HEK293 (cell line): Measurements from ENCODE around the gene CPLX1.
A peak's percentile ranks its signal among the peaks of the same experiment; 100 is the strongest.

Experiments used
- CTCF ChIA-PET: fragments of 350-600 bp; formaldehyde crosslinking; extraction: SDS; loops from one replicate; lab custom pipeline; 2021; ENCODE audit warnings: antibody characterized with exemption; lab: Yijun Ruan, JAX
- POLR2A ChIA-PET: fragments of 300-600 bp; formaldehyde crosslinking; extraction: SDS; loops from one replicate; lab custom pipeline; 2020; ENCODE audit warnings: antibody characterized with exemption, inconsistent platforms; lab: Yijun Ruan, JAX
- H3K27ac ChIP-seq: fragments of 200-500 bp; sonication (Bioruptor generic); 2 replicates; pipeline ENCODE4 v1.5.1; 2014; ENCODE audit warnings: low read depth, low read length, control low read depth, inconsistent platforms; ENCODE audit errors: extremely low read depth
- H3K36me3 ChIP-seq, 2 experiments: fragments of 200-500 bp in 1 of 2; sonication (Bioruptor generic) in 1 of 2; 1 replicate in 1 of 2; 2 replicates in 1 of 2; pipeline ENCODE4 v1.5.1; 2014 to 2017; ENCODE audit warnings: inconsistent platforms in 2 of 2, low read length in 2 of 2; ENCODE audit not compliant: control insufficient read depth in 2 of 2, insufficient read depth in 1 of 2
- H3K4me1 ChIP-seq: fragments of 200-500 bp; sonication (Bioruptor generic); 2 replicates; pipeline ENCODE4 v1.5.1; 2014; ENCODE audit warnings: mild to moderate bottlenecking, low read length, inconsistent platforms; ENCODE audit not compliant: control insufficient read depth, insufficient read depth
- H3K4me3 ChIP-seq: 2 replicates; pipeline ENCODE4 v1.5.1; 2011; ENCODE audit warnings: low read depth, mild to moderate bottlenecking, control low read depth, low read length, moderate library complexity
- H3K9me3 ChIP-seq: fragments of 200-500 bp; sonication (Bioruptor generic); 2 replicates; pipeline ENCODE4 v1.5.1; 2014; ENCODE audit warnings: low read depth, low read length, inconsistent platforms; ENCODE audit not compliant: control insufficient read depth, insufficient read depth
- FEZF1 ChIP-seq: fragments of 450-650 bp; formaldehyde crosslinking; IDR thresholded peaks from 2 replicates; pipeline ENCODE4 v1.5.1; 2016; ENCODE audit warnings: missing biosample characterization, missing genetic modification characterization
- INSM2 ChIP-seq: fragments of 450-650 bp; formaldehyde crosslinking; IDR thresholded peaks from 2 replicates; pipeline ENCODE4 v1.5.1; 2016; ENCODE audit warnings: missing biosample characterization, missing genetic modification characterization
- MYNN ChIP-seq: fragments of 450-650 bp; formaldehyde crosslinking; IDR thresholded peaks from 2 replicates; pipeline ENCODE4 v1.5.1; 2016; ENCODE audit warnings: missing biosample characterization, missing genetic modification characterization, borderline replicate concordance
- MZF1 ChIP-seq: fragments of 450-650 bp; formaldehyde crosslinking; IDR thresholded peaks from 2 replicates; pipeline ENCODE4 v1.5.1; 2017; ENCODE audit warnings: missing biosample characterization, missing genetic modification characterization, borderline replicate concordance
- RBAK ChIP-seq: fragments of 450-650 bp; formaldehyde crosslinking; IDR thresholded peaks from 2 replicates; pipeline ENCODE4 v1.5.1; 2016; ENCODE audit warnings: missing biosample characterization, missing genetic modification characterization
- ZBTB20 ChIP-seq: fragments of 450-650 bp; formaldehyde crosslinking; IDR thresholded peaks from 2 replicates; pipeline ENCODE4 v1.5.1; 2016; ENCODE audit warnings: missing biosample characterization, missing genetic modification characterization
- ZIC2 ChIP-seq: fragments of 450-650 bp; formaldehyde crosslinking; IDR thresholded peaks from 2 replicates; pipeline ENCODE4 v1.5.1; 2016; ENCODE audit warnings: missing biosample characterization, missing genetic modification characterization
- ZNF112 ChIP-seq: fragments of 450-650 bp; formaldehyde crosslinking; IDR thresholded peaks from 2 replicates; pipeline ENCODE4 v1.5.0; 2017; ENCODE audit warnings: missing biosample characterization, missing genetic modification characterization
- ZNF2 ChIP-seq: fragments of 450-650 bp; formaldehyde crosslinking; IDR thresholded peaks from 2 replicates; pipeline ENCODE4 v1.5.1; 2016; ENCODE audit warnings: missing biosample characterization, missing genetic modification characterization
- ZNF211 ChIP-seq: fragments of 450-650 bp; formaldehyde crosslinking; IDR thresholded peaks from 2 replicates; pipeline ENCODE4 v1.5.1; 2016; ENCODE audit warnings: low read depth, missing biosample characterization, missing genetic modification characterization
- ZNF292 ChIP-seq: fragments of 450-650 bp; formaldehyde crosslinking; IDR thresholded peaks from 2 replicates; pipeline ENCODE4 v1.5.1; 2016; ENCODE audit warnings: low read depth, missing biosample characterization, missing genetic modification characterization, borderline replicate concordance
- ZNF311 ChIP-seq: fragments of 450-650 bp; formaldehyde crosslinking; IDR thresholded peaks from 2 replicates; pipeline ENCODE4 v1.5.1; 2017; ENCODE audit warnings: missing biosample characterization, missing genetic modification characterization, borderline replicate concordance
- ZNF335 ChIP-seq: fragments of 450-650 bp; formaldehyde crosslinking; conservative IDR thresholded peaks from 2 replicates; pipeline ENCODE4 v1.5.1; 2016; ENCODE audit warnings: missing biosample characterization, missing genetic modification characterization
- ZNF37A ChIP-seq: fragments of 450-650 bp; IDR thresholded peaks from 2 replicates; pipeline ENCODE4 v1.5.1; 2018; ENCODE audit warnings: missing biosample characterization, missing genetic modification characterization
- ZNF398 ChIP-seq: fragments of 450-650 bp; formaldehyde crosslinking; IDR thresholded peaks from 2 replicates; pipeline ENCODE4 v1.5.1; 2017; ENCODE audit warnings: missing biosample characterization, missing genetic modification characterization
- ZNF433 ChIP-seq: fragments of 450-650 bp; formaldehyde crosslinking; IDR thresholded peaks from 2 replicates; pipeline ENCODE4 v1.5.1; 2016; ENCODE audit warnings: missing biosample characterization, missing genetic modification characterization, low read depth
- ZNF488 ChIP-seq: fragments of 450-650 bp; formaldehyde crosslinking; IDR thresholded peaks from 2 replicates; pipeline ENCODE4 v1.5.1; 2016; ENCODE audit warnings: missing biosample characterization, missing genetic modification characterization
- ZNF501 ChIP-seq: fragments of 450-650 bp; formaldehyde crosslinking; IDR thresholded peaks from 2 replicates; pipeline ENCODE4 v1.5.1; 2016; ENCODE audit warnings: missing biosample characterization, missing genetic modification characterization
- ZNF571 ChIP-seq: fragments of 450-650 bp; formaldehyde crosslinking; IDR thresholded peaks from 2 replicates; pipeline ENCODE4 v1.5.0; 2017; ENCODE audit warnings: missing biosample characterization, missing genetic modification characterization
- ZNF610 ChIP-seq: fragments of 450-650 bp; formaldehyde crosslinking; IDR thresholded peaks from 2 replicates; pipeline ENCODE4 v1.5.1; 2016; ENCODE audit warnings: missing biosample characterization, missing genetic modification characterization, borderline replicate concordance
- ZNF623 ChIP-seq: fragments of 450-650 bp; formaldehyde crosslinking; IDR thresholded peaks from 2 replicates; pipeline ENCODE4 v1.5.1; 2016; ENCODE audit warnings: missing biosample characterization, missing genetic modification characterization
- ZNF701 ChIP-seq: fragments of 450-650 bp; formaldehyde crosslinking; IDR thresholded peaks from 2 replicates; pipeline ENCODE4 v1.5.1; 2016; ENCODE audit warnings: missing biosample characterization, missing genetic modification characterization
- ZNF792 ChIP-seq: fragments of 450-650 bp; formaldehyde crosslinking; IDR thresholded peaks from 2 replicates; pipeline ENCODE4 v1.5.1; 2016; ENCODE audit warnings: missing biosample characterization, missing genetic modification characterization
- ZNF843 ChIP-seq: fragments of 450-650 bp; formaldehyde crosslinking; IDR thresholded peaks from 2 replicates; pipeline ENCODE4 v1.5.1; 2016; ENCODE audit warnings: missing biosample characterization, missing genetic modification characterization
- ZSCAN23 ChIP-seq: fragments of 450-650 bp; formaldehyde crosslinking; IDR thresholded peaks from 2 replicates; pipeline ENCODE4 v1.5.1; 2016; ENCODE audit warnings: missing biosample characterization, missing genetic modification characterization

Gene CPLX1

GRCh38 chr4:814312-814850, 11.5 kb downstream of the CPLX1 start:
- no peak for TF ChIP-seq ZNF623 (tag by site-specific recombination)
- no peak for TF ChIP-seq ZIC2 (tag by site-specific recombination)
- TF ChIP-seq ZNF2 (tag by site-specific recombination), result no peak
- TF ChIP-seq ZNF571 (tag by site-specific recombination), result no peak
- TF ChIP-seq ZNF112 (tag by site-specific recombination), result no peak
- TF ChIP-seq ZNF433 (tag by site-specific recombination), result no peak
- Histone ChIP-seq H3K27ac (no peak overlapping the region), H3K36me3 (no peaks in the 10 kb centered on the region), H3K9me3 (no peaks in the 10 kb centered on the region), H3K4me3 (no peak overlapping the region), H3K4me1 (no peaks in the 10 kb centered on the region)
- ChIA-PET CTCF (no interaction called here), POLR2A (no interaction called here)

GRCh38 chr4:813900-814299, 12.0 kb downstream of the CPLX1 start:
- TF ChIP-seq ZBTB20 (tag by site-specific recombination) (no peak), ZNF335 (tag by site-specific recombination) (0 out of 2 replicates have a peak, but pooled peaks have one; percentile 22)
- TF ChIP-seq, all 188 proteins: peak for 1
- no peak overlapping the region for H3K4me3 ChIP-seq
- no peak overlapping the region for H3K27ac ChIP-seq
- no peaks in the 10 kb centered on the region for H3K4me1 ChIP-seq
- no peaks in the 10 kb centered on the region for H3K9me3 ChIP-seq
- ChIA-PET CTCF (no interaction called here), POLR2A (no interaction called here)
- no peaks in the 10 kb centered on the region for H3K36me3 ChIP-seq

- Histone ChIP-seq H3K4me3 (no peak overlapping the region), H3K27ac (no peak overlapping the region), H3K4me1 (no peaks in the 10 kb centered on the region), H3K9me3 (no peaks in the 10 kb centered on the region), H3K36me3 (no peaks in the 10 kb centered on the region)
- ChIA-PET POLR2A (no interaction called here), CTCF (interaction anchor here (0.7 kb wide), 1 partner anchor 15 kb away, joined by 3 read pairs; no protein-coding TSS in a partner anchor)
- no peak for TF ChIP-seq ZNF292
- no peak for TF ChIP-seq ZNF37A
- TF ChIP-seq ZNF501 (tag by site-specific recombination), result no peak
- TF ChIP-seq ZNF433 (tag by site-specific recombination), result no peak
- TF ChIP-seq MZF1 (tag by site-specific recombination), result no peak
- no peak for TF ChIP-seq ZNF843
- no peak for TF ChIP-seq ZNF398 (tag by site-specific recombination)
- no peak for TF ChIP-seq ZNF211 (tag by site-specific recombination)
- TF ChIP-seq ZSCAN23 (tag by site-specific recombination), result no peak
- TF ChIP-seq ZNF488, result no peak
- TF ChIP-seq FEZF1, result no peak
- no peak for TF ChIP-seq INSM2 (tag by site-specific recombination)
- TF ChIP-seq MYNN, result no peak
- TF ChIP-seq ZNF792, result no peak
- TF ChIP-seq ZNF701 (tag by site-specific recombination), result no peak
- no peak for TF ChIP-seq ZNF311 (tag by site-specific recombination)
- TF ChIP-seq ZNF610 (tag by site-specific recombination), result no peak
- no peak for TF ChIP-seq RBAK (tag by site-specific recombination)
Observed at GRCh38 chr4:808860-809570, 16.9 kb downstream of the CPLX1 start.
